SIG-M5 (cell line): ENCODE measurements around the gene RBBP8NL.
A peak's percentile ranks its signal among the peaks of the same experiment; 100 is the strongest.
"Not testable (repeated sequence)": the region's sequence is repeated elsewhere in the genome, so short reads cannot be mapped to it uniquely, and the experiment has no call there.

Experiments
- DNase-seq: peaks from one replicate; lab custom pipeline; 2025; lab: John Stamatoyannopoulos, UW

RBBP8NL gene

GRCh38 chr20:62441987-62442539 is 14.7 kb upstream of the RBBP8NL start:
- no peak for DNase-seq

GRCh38 chr20:62439218-62439617 is 11.9 kb upstream of the RBBP8NL start:
- peak; percentile 5 for DNase-seq

GRCh38 chr20:62437927-62438326 is 10.6 kb upstream of the RBBP8NL start:
- DNase-seq, result no peak

- no peak for DNase-seq
These were observed 10.2 kb upstream of the RBBP8NL start for GRCh38 chr20:62437496-62437895.

- DNase-seq, result no peak
These were observed 9.4 kb upstream of the RBBP8NL start for GRCh38 chr20:62436692-62437091.

- DNase-seq, result no peak
These were observed 6.5 kb upstream of the RBBP8NL start for GRCh38 chr20:62433658-62434497.

GRCh38 chr20:62430866-62431447 is 3.6 kb upstream of the RBBP8NL start:
- DNase-seq, result no peak

- no peak for DNase-seq
These were observed 3.0 kb upstream of the RBBP8NL start for GRCh38 chr20:62430311-62430853.

- DNase-seq, result no peak
These were observed 2.3 kb upstream of the RBBP8NL start for GRCh38 chr20:62429455-62430310.

GRCh38 chr20:62428396-62429295 is 1.3 kb upstream of the RBBP8NL start:
- DNase-seq, result no peak

- no peak for DNase-seq
These were observed 648 bp upstream of the RBBP8NL start for GRCh38 chr20:62428002-62428372.

- DNase-seq, result no peak
These were observed 624 bp downstream of the RBBP8NL start for GRCh38 chr20:62426699-62427131.

GRCh38 chr20:62426059-62426348 is 1.3 kb downstream of the RBBP8NL start:
- DNase-seq, result not testable (repeated sequence)

- DNase-seq, result no peak
These were observed 1.9 kb downstream of the RBBP8NL start for GRCh38 chr20:62425281-62426058.

- DNase-seq, result no peak
These were observed 2.9 kb downstream of the RBBP8NL start for GRCh38 chr20:62424249-62425107.

- no peak for DNase-seq
These were observed 4.0 kb downstream of the RBBP8NL start for GRCh38 chr20:62423326-62423706.

GRCh38 chr20:62422636-62423325 is 4.6 kb downstream of the RBBP8NL start:
- no peak for DNase-seq

- no peak for DNase-seq
These were observed 5.7 kb downstream of the RBBP8NL start for GRCh38 chr20:62421716-62421990.
